Measurements from ENCODE around the gene IKBIP.
"Not testable (repeated sequence)": the region's sequence is repeated elsewhere in the genome, so short reads cannot be mapped to it uniquely, and the experiment has no call there.

Gene IKBIP

GRCh38 chr12:98653866-98654493 lies 9.4 kb upstream of the IKBIP start:
- DNase-seq (ENCODE audit: low spot score), result peak; percentile 55
- in situ Hi-C loops (cut with MboI; ENCODE audit: low sequenced_read_pairs, unreplicated experiment), result no loop called here
- TF ChIP-seq CTCF (IDR thresholded peaks at IDR 0.05; ENCODE audit: borderline replicate concordance, control extremely low read depth, extremely low read depth, insufficient read depth, missing control alignments), result peak; percentile 45

- no peak for DNase-seq (ENCODE audit: low spot score)
- in situ Hi-C loops (cut with MboI; ENCODE audit: low sequenced_read_pairs, unreplicated experiment), result no loop called here
- TF ChIP-seq CTCF (IDR thresholded peaks at IDR 0.05; ENCODE audit: borderline replicate concordance, control extremely low read depth, extremely low read depth, insufficient read depth, missing control alignments), result no peak
Observed at GRCh38 chr12:98651328-98651727, 6.7 kb upstream of the IKBIP start.

GRCh38 chr12:98646294-98647090 lies 1.9 kb upstream of the IKBIP start:
- no peak for TF ChIP-seq CTCF (IDR thresholded peaks at IDR 0.05; ENCODE audit: borderline replicate concordance, control extremely low read depth, extremely low read depth, insufficient read depth, missing control alignments)
- in situ Hi-C loops (cut with MboI; ENCODE audit: low sequenced_read_pairs, unreplicated experiment), result no loop called here
- DNase-seq (ENCODE audit: low spot score), result no peak

- TF ChIP-seq CTCF (IDR thresholded peaks at IDR 0.05; ENCODE audit: borderline replicate concordance, control extremely low read depth, extremely low read depth, insufficient read depth, missing control alignments), result no peak
- DNase-seq (ENCODE audit: low spot score), result no peak
- in situ Hi-C loops (cut with MboI; ENCODE audit: low sequenced_read_pairs, unreplicated experiment), result no loop called here
Observed at GRCh38 chr12:98645572-98646067, 1.0 kb upstream of the IKBIP start.

GRCh38 chr12:98644433-98644711 lies 216 bp downstream of the IKBIP start:
- in situ Hi-C loops (cut with MboI; ENCODE audit: low sequenced_read_pairs, unreplicated experiment), result no loop called here
- peak; percentile 33 for DNase-seq (ENCODE audit: low spot score)
- TF ChIP-seq CTCF (IDR thresholded peaks at IDR 0.05; ENCODE audit: borderline replicate concordance, control extremely low read depth, extremely low read depth, insufficient read depth, missing control alignments), result no peak

GRCh38 chr12:98642801-98643200 lies 1.8 kb downstream of the IKBIP start:
- DNase-seq (ENCODE audit: low spot score); in situ Hi-C loops (cut with MboI; ENCODE audit: low sequenced_read_pairs, unreplicated experiment): not testable (repeated sequence)

GRCh38 chr12:98639491-98639890 lies 5.1 kb downstream of the IKBIP start:
- no peak for DNase-seq (ENCODE audit: low spot score)
- in situ Hi-C loops (cut with MboI; ENCODE audit: low sequenced_read_pairs, unreplicated experiment), result no loop called here
- no peak for TF ChIP-seq CTCF (IDR thresholded peaks at IDR 0.05; ENCODE audit: borderline replicate concordance, control extremely low read depth, extremely low read depth, insufficient read depth, missing control alignments)
